HEK293T (cell line): Measurements from ENCODE around the gene VPS26B.

Source experiments
- BHLHE40 ChIP-seq: fragments of 450-650 bp; IDR thresholded peaks from 2 replicates; pipeline ENCODE4 v1.6.1; 2016; ENCODE audit warnings: mild to moderate bottlenecking, moderate library complexity, borderline replicate concordance
- FOXK2 ChIP-seq: fragments of 450-650 bp; IDR thresholded peaks from 2 replicates; pipeline ENCODE4 v1.6.1; 2016; ENCODE audit warnings: mild to moderate bottlenecking
- PKNOX1 ChIP-seq: fragments of 450-650 bp; IDR thresholded peaks from 2 replicates; pipeline ENCODE4 v1.6.1; 2016
- SP1 ChIP-seq: fragments of 450-650 bp; IDR thresholded peaks from 2 replicates; pipeline ENCODE4 v1.6.1; 2017
- TARDBP ChIP-seq: fragments of 450-650 bp; IDR thresholded peaks from 2 replicates; pipeline ENCODE4 v1.6.1; 2016

GRCh38 chr11:134178032-134178674 is 46.3 kb upstream of the VPS26B start:
- TF ChIP-seq PKNOX1 (no peak), BHLHE40 (no peak), TARDBP (no peak), SP1 (no peak), FOXK2 (no peak)
